Ovary (tissue), 3 donors: Measurements from ENCODE around the gene CCR2.

Experiments
- CTCF ChIP-seq, 3 donors: fragments of 450-650 bp in 2 of 3; fragments of 200-600 bp in 1 of 3; IDR thresholded peaks; one replicate each; pipeline versions ENCODE4 v1.5.1 to v1.8.0; 2016 to 2022; ENCODE audit warnings: antibody characterized with exemption in 3 of 3, mild to moderate bottlenecking in 1 of 3
- EP300 ChIP-seq: sonication (generic); formaldehyde crosslinking; IDR thresholded peaks from one replicate; pipeline ENCODE4 v1.6.1; 2017; ENCODE audit warnings: antibody characterized with exemption
- POLR2A ChIP-seq: fragments of 450-650 bp; IDR thresholded peaks from one replicate; pipeline ENCODE4 v1.6.1; 2017; ENCODE audit warnings: antibody characterized with exemption, mild to moderate bottlenecking, moderate library complexity
- donor health status: DM: no; HTN: no; CAD: no.

- TF ChIP-seq CTCF (IDR thresholded peaks at IDR 0.05) (no peak), POLR2A (no peak), EP300 (no peak)
Observed at GRCh38 chr3:46393011-46393410, 39.1 kb downstream of the CCR2 start.
